ENCODE measurements around the gene OR5J2. TPM values are rescaled to one million over a fixed set of nuclear protein-coding genes. Genes with fewer than 3 reads are reported as not detected.
"Not testable (repeated sequence)": the region's sequence is repeated elsewhere in the genome, so short reads cannot be mapped to it uniquely, and the experiment has no call there.

OR5J2 gene
- not detected for total RNA-seq
- polyA plus RNA-seq (2013, experiment 1 of 2) = not detected
- not detected for polyA plus RNA-seq (2013, experiment 2 of 2)
- long read RNA-seq, experiment 1 = 0 reads
- long read RNA-seq, experiment 2 = 0 reads
- long read RNA-seq, experiment 3 = 0 reads
- long read RNA-seq, experiment 4 = 0 reads

DNA sequence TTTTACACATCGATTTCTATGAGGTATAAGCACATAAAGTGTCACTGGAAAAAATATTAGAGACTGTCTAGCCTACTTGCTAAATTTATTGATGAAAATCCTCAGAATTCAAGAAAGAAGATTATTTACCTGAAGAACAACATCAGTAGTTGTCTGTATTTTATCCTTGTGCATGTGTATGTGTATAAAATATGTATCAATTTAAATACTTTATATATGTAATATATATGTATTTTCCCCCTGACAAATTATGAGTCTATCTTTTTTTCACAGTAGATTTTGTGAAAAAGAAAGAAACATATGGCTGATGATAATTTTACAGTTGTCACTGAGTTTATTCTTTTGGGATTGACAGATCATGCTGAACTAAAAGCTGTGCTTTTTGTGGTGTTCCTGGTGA lies at the start of gene OR5J2:
TSS of gene OR5J2 (plus strand) at position 301 of the 400 bp plus-strand sequence. CDS start at position 301, 0 bp downstream.
- TF ChIP-seq, protein P1, sequence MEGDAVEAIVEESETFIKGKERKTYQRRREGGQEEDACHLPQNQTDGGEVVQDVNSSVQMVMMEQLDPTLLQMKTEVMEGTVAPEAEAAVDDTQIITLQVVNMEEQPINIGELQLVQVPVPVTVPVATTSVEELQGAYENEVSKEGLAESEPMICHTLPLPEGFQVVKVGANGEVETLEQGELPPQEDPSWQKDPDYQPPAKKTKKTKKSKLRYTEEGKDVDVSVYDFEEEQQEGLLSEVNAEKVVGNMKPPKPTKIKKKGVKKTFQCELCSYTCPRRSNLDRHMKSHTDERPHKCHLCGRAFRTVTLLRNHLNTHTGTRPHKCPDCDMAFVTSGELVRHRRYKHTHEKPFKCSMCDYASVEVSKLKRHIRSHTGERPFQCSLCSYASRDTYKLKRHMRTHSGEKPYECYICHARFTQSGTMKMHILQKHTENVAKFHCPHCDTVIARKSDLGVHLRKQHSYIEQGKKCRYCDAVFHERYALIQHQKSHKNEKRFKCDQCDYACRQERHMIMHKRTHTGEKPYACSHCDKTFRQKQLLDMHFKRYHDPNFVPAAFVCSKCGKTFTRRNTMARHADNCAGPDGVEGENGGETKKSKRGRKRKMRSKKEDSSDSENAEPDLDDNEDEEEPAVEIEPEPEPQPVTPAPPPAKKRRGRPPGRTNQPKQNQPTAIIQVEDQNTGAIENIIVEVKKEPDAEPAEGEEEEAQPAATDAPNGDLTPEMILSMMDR (conservative IDR thresholded peaks at IDR 0.05) = no peak
- no peaks in the 10 kb centered on the region for H3K4me1 ChIP-seq (ENCODE audit: control insufficient read depth, insufficient read depth, low read length)
- peaks cover 10% of the 10 kb centered on the region for H3K9me3 ChIP-seq (ENCODE audit: control insufficient read depth, low read length)
- DNase-seq = no peak
- H3K27me3 ChIP-seq (ENCODE audit: control insufficient read depth, insufficient read depth, low read length, poor library complexity, severe bottlenecking) = no peaks in the 10 kb centered on the region
- Mint-ChIP-seq H3K36me3 (ENCODE audit: low read depth) (no peaks in the 10 kb centered on the region), H3K27me3 (ENCODE audit: insufficient read depth) (no peaks in the 10 kb centered on the region), H3K9me3 (peaks cover 4% of the 10 kb centered on the region), H3K27ac (no peak within 1 kb of the TSS), H3K4me3 (no peak within 1 kb of the TSS), H3K4me1 (no peaks in the 10 kb centered on the region)
- no peak within 1 kb of the TSS for H3K4me3 ChIP-seq (ENCODE audit: low read length)
- H3K27ac ChIP-seq (ENCODE audit: low read depth, low read length) = no peak within 1 kb of the TSS
- 82% methylated on average over 1 of the region's 1 CpG; no CpG with 5 or more reads in 1 of the 2 experiments for WGBS, 2 experiments (ENCODE audit: insufficient coverage in 1 of 2, insufficient read length in 1 of 2)
- H3K9ac ChIP-seq (ENCODE audit: extremely low read depth, low read length, poor library complexity, severe bottlenecking) = no peak within 1 kb of the TSS
- no peaks in the 10 kb centered on the region for H3K36me3 ChIP-seq (ENCODE audit: control insufficient read depth, insufficient read depth, low read length)

DNA sequence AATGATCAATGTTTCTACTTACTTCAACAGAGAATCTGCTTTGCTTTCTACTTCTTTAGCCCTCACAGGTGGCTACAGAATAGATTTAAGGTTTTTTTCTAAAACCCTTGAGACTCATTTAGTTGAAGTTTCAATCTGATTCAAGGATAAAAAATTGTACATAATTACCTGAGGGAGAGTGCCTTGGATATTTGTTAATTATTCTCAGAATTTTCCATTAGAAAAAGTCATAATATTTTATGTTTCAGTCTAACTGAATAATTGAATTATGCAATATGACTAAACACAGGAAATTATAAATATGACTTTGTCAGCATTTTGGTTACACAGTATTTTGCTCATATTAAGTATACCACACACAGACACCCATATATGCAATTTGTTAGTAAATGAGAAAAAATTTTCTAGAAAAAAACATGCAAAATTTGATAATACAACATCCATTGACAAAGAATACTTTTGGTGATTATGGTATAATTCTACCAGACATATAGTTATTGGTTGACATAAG lies 36.2 kb upstream of the OR5J2 start, which contains the start of gene OR8J3:
TSS of gene OR8J3 (minus strand) at position 51 of the 511 bp plus-strand sequence. CDS start 2,483 bp downstream, outside the sequence.
- H3K27me3 ChIP-seq (ENCODE audit: control insufficient read depth, insufficient read depth, low read length, poor library complexity, severe bottlenecking) = no peaks in the 10 kb centered on the region
- Mint-ChIP-seq H3K27ac (no peak within 1 kb of the TSS), H3K27me3 (ENCODE audit: insufficient read depth) (no peaks in the 10 kb centered on the region), H3K9me3 (peaks cover 11% of the 10 kb centered on the region), H3K4me3 (no peak within 1 kb of the TSS), H3K4me1 (no peaks in the 10 kb centered on the region), H3K36me3 (ENCODE audit: low read depth) (no peaks in the 10 kb centered on the region)
- DNase-seq = no peak
- H3K27ac ChIP-seq (ENCODE audit: low read depth, low read length) = no peak within 1 kb of the TSS
- H3K9me3 ChIP-seq (ENCODE audit: control insufficient read depth, low read length) = no peaks in the 10 kb centered on the region
- H3K4me3 ChIP-seq (ENCODE audit: low read length) = no peak within 1 kb of the TSS
- H3K36me3 ChIP-seq (ENCODE audit: control insufficient read depth, insufficient read depth, low read length) = no peaks in the 10 kb centered on the region
- H3K9ac ChIP-seq (ENCODE audit: extremely low read depth, low read length, poor library complexity, severe bottlenecking) = no peak within 1 kb of the TSS
- TF ChIP-seq, protein P1 (conservative IDR thresholded peaks at IDR 0.05) = no peak
- no peaks in the 10 kb centered on the region for H3K4me1 ChIP-seq (ENCODE audit: control insufficient read depth, insufficient read depth, low read length)

DNA sequence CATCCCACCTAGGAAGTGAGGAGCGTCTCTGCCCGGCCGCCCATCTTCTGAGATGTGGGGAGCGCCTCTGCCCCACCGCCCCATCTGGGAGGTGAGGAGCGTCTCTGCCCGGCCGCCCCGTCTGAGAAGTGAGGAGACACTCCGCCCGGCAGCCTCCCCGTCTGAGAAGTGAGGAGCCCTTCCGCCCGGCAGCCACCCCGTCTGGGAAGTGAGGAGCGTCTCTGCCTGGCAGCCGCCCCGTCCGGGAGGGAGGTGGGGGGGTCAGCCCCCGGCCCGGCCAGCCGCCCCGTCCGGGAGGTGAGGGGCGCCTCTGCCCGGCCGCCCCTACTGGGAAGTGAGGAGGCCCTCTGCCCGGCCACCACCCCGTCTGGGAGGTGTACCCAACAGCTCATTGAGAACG lies 32.7 kb upstream of the OR5J2 start:
- H3K4me1 Mint-ChIP-seq; H3K9ac ChIP-seq (ENCODE audit: extremely low read depth, low read length, poor library complexity, severe bottlenecking); H3K4me1 ChIP-seq (ENCODE audit: control insufficient read depth, insufficient read depth, low read length); H3K27me3 ChIP-seq (ENCODE audit: control insufficient read depth, insufficient read depth, low read length, poor library complexity, severe bottlenecking); H3K36me3 ChIP-seq (ENCODE audit: control insufficient read depth, insufficient read depth, low read length); DNase-seq; H3K36me3 Mint-ChIP-seq (ENCODE audit: low read depth); H3K9me3 ChIP-seq (ENCODE audit: control insufficient read depth, low read length); H3K4me3 Mint-ChIP-seq; H3K27ac Mint-ChIP-seq; H3K27ac ChIP-seq (ENCODE audit: low read depth, low read length); H3K27me3 Mint-ChIP-seq (ENCODE audit: insufficient read depth); H3K4me3 ChIP-seq (ENCODE audit: low read length): not testable (repeated sequence)
- H3K9me3 Mint-ChIP-seq = peaks cover 11% of the 10 kb centered on the region
- WGBS, 2 experiments (ENCODE audit: insufficient coverage in 1 of 2, insufficient read length in 1 of 2) = 89 to 100% methylated on average over 3 to 20 of the region's 30 CpGs

DNA sequence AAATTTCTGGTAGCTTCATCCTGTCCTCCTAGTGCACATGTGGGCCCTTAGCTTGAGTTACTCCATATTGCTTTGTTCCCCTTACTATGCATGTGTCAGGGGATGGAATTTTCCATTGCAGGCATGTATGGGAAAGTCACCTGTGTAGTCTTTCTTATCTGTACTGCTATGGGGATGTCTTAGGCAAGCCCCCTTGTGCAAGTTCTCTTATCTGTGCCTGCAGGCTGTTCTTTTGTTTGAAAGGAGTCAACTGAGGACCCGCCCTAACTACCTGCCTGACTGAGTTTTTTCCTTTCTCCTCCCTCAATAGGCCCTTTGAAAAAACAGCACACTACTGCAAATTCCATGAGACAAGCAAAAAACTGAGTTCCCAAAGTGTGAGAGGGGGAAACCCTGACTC lies 25.0 kb upstream of the OR5J2 start:
- no peak overlapping the region for H3K4me3 Mint-ChIP-seq
- no peaks in the 10 kb centered on the region for H3K4me1 Mint-ChIP-seq
- TF ChIP-seq, protein P1 (conservative IDR thresholded peaks at IDR 0.05) = no peak
- no peak for DNase-seq
- Histone ChIP-seq H3K4me1 (ENCODE audit: control insufficient read depth, insufficient read depth, low read length) (no peaks in the 10 kb centered on the region), H3K27me3 (ENCODE audit: control insufficient read depth, insufficient read depth, low read length, poor library complexity, severe bottlenecking) (no peaks in the 10 kb centered on the region), H3K9ac (ENCODE audit: extremely low read depth, low read length, poor library complexity, severe bottlenecking) (no peak overlapping the region), H3K27ac (ENCODE audit: low read depth, low read length) (no peak overlapping the region), H3K36me3 (ENCODE audit: control insufficient read depth, insufficient read depth, low read length) (no peaks in the 10 kb centered on the region), H3K4me3 (ENCODE audit: low read length) (peak overlapping the region; percentile 62), H3K9me3 (ENCODE audit: control insufficient read depth, low read length) (peaks cover 40% of the 10 kb centered on the region)
- H3K9me3 Mint-ChIP-seq = peaks cover 25% of the 10 kb centered on the region
- WGBS, 2 experiments (ENCODE audit: insufficient coverage in 1 of 2, insufficient read length in 1 of 2) = 93 to 100% methylated on average over 1 of the region's 1 CpG
- H3K27ac Mint-ChIP-seq = no peak overlapping the region
- no peaks in the 10 kb centered on the region for H3K27me3 Mint-ChIP-seq (ENCODE audit: insufficient read depth)
- peaks cover 9% of the 10 kb centered on the region for H3K36me3 Mint-ChIP-seq (ENCODE audit: low read depth)

All from endodermal cell (in vitro differentiated cells).